Hematopoietic multipotent progenitor cell treated with erythropoietin and hydrocortisone succinate and interleukin-3 and kit ligand, for 8 days (in vitro differentiated cells): ENCODE data around the gene SH3RF2.

Experiments used
- DNase-seq: peaks from one replicate; pipeline ENCODE4 v3.0.0-alpha.2; 2015

The SH3RF2 gene

GRCh38 chr5:146049704-146050026, 113.3 kb downstream of the SH3RF2 start:
- no peak for DNase-seq

- no peak for DNase-seq
These were observed 113.7 kb downstream of the SH3RF2 start for GRCh38 chr5:146050086-146050485.

DNA sequence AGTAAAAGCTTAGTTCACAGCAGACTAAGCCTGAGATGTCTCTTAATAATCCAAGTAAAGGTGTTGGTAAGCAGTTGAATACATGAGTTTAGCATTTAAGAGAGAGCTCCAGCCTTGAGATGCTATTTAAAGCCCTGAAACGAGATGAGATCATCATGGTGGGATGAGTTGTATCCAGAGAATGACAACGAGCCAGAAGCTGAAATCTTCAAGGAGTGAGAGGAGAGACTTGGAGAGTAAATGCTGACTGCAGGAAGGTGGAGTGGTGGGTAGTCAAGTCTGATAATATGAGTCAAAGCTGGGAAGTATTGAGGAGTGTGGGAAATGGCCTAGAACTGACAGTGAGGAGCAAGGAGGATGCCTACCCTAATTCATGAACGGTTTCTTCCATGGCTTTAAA, 115.3 kb downstream of the SH3RF2 start:
- DNase-seq: no peak

DNA sequence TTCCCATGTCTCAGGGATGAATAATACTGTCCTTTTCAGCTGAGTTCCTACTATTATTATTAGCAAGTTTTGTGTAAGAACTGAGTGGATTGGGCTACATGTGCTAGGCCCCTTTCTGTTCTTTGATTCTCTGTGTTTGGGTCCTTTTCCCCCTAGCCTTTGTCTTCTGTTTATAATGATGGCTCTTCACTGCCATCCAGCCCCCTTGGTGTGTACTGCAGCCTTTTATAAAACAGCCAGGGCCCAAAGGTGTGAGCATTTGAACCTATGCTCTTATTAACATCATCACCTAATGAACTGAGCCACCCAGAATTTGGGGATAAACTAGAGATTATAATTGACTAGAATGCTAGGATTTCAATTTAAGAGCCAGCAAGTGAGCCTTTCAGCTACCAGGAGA, 116.4 kb downstream of the SH3RF2 start:
- peak; percentile 40 for DNase-seq

- DNase-seq: no peak
These were observed 119.1 kb downstream of the SH3RF2 start for GRCh38 chr5:146055432-146055831.

GRCh38 chr5:146059460-146060220, 123.3 kb downstream of the SH3RF2 start:
- DNase-seq: no peak

GRCh38 chr5:146060221-146060585, 123.8 kb downstream of the SH3RF2 start:
- DNase-seq: no peak

DNA sequence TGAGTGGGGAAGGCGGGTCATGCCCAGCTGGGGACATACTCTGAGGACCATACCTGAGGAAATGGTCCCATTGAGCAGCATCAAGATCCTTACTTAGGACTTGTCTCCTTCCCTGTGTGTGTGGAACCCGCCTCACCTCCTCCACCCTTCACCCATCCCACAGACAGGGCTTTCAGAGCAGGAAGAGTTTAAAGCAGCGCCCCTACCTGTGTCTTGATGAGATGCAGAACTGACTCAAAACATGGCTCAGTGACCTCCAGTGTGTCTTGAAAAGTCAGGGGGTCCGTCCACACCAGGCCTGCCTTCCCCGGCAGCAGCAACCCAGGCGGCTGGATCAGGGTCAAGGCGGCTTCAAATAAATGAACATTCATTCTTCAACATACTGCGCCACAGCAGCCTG, 130.6 kb downstream of the SH3RF2 start:
- DNase-seq: no peak

DNA sequence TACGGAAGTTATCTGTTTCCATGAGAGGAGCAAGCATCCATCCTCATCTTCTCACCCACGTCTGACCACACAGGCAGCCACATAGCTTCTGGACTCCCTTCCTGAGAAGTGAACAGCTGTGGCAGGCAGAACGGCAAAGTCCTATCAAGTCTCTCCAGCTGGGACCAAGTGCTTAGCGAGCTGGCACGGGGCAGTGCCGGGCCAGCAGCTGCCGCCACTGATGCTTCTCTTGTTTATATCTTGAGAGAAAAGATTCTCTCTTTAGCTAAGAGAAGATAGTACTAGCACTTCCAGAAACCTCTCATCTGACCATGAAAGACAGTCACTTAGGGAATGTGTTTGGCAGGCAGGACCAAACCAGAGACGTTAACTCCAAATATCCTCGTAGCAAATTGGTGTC, 131.8 kb downstream of the SH3RF2 start:
- DNase-seq: no peak

DNA sequence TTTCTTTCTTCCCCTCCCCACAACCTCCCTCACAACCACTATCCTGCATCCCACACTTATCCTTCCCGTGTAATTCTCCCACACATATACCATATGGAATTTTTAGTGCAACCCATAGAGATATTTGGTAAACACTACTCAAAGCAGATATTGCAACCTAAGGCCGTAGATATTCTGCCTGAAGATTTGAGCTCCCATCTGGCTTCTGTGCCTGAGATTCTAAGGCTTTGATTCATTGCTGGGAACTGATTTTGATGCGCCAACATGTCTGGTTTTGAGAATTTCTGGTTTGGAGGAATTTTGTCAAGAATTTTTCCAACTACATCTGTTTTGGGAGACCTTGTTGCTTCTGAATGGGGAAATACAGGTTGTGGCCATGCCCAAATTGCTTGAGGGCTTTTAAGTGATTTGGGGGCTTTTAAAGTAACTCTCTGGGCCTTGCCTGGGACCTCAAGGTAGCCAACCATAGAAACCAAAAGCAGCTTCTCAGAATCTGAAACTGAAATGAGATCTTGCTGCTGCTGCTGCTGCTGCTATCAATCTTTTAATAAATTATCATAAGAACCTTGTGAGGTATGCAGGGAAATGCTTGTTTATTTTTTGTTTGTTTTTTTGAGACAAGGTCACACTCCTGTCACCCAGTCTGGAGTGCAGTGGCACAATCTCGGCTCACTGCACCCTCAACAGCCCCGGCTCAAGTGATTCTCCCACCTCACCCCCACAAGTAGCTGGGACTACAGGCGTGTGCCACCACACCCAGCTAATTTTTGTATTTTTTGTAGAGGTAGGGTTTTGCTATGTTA, 132.8 kb downstream of the SH3RF2 start:
- DNase-seq: no peak

GRCh38 chr5:146069780-146070099, 133.4 kb downstream of the SH3RF2 start:
- no peak for DNase-seq

DNA sequence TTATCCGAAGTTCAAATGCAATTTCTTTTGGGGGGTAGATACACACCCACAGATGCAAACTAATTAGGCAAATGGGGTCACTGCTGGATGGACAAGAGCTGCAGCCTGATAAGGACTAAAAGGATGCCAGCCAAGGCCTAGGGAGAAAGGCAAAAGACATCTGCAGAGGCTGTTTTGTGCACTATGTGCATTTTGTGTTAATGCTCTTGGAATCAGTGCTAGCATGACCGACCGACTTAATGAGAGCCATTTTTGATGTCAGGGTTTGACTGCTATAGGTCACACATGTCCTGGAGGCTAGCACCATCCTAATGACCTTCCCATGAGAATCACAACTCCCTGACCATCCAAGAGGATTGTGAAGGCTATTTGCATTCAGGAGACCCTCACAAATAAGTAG, 134.4 kb downstream of the SH3RF2 start:
- no peak for DNase-seq

GRCh38 chr5:146071171-146071570, 134.8 kb downstream of the SH3RF2 start:
- no peak for DNase-seq

- DNase-seq: no peak
These were observed 136.2 kb downstream of the SH3RF2 start for GRCh38 chr5:146072595-146072994.

GRCh38 chr5:146073239-146073900, 137.0 kb downstream of the SH3RF2 start:
- no peak for DNase-seq

DNA sequence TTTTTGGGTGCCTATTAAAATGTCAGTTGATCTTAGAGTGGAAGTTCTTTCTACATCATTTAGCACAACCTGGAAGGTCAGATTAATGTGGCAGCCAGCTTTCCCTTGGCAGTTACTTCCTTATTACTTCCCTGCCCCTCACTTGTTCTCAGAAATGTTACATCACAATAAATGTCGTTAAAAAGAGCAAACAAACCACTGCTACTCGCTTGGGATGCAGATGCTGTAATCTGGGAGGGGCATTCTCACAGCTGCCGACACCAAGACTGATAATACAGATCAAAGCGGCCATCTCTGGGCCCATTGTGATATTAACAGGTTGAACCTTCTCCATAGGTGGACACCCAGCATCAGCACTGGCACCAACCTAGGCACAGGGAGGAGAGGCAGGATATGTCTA, 139.7 kb downstream of the SH3RF2 start:
- DNase-seq: peak; percentile 49

DNA sequence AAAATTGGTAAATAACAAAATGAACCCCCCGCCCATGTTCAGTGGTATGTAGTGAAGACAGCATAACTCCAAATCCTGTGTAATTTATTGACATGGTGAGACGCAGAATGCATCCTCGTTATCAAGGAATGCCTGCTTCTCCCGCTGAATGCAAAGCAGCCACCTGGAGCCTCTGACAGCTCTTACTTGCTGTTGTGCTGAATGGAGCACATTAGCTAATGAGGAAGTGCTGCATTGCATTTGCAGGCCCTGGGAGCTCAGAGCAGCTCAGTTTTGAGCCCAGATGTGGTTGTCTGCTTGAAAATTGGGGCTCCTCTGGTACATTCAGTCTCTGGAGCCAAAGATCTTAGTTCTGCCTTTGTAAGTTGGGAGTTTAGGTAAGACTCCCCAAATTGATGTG, 140.1 kb downstream of the SH3RF2 start:
- no peak for DNase-seq

GRCh38 chr5:146078566-146078965, 142.2 kb downstream of the SH3RF2 start:
- no peak for DNase-seq

DNA sequence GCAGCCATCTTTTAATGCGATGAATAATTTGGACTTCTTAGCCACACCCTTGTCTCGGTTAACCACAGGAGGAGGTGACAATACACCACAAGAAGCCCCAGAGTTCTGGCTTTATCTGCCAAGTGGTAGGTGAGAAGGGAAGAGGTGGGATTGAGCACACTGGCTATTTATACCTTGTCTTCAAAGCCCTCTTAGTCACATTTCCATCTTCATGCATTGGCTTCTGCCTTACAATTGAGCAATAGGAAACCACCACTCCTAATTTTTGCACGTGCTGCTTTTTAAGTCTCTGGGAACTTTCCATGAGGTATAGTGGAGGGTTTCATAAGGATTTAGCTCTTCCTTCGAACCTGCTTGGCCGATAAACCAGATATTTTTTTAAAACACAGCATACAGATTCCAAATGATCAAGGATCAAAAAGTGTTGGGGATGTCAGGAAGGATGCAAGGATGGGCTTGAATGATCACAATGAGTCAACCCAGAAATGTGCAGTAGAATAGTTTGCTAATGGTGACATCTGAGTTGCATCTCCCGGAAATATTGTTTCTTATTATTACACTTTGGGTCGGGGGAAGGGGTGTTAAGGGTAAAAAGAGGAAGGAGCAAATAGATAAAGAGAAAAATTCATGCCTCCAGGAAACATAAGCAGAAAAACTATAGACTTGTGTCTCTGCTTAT, 143.5 kb downstream of the SH3RF2 start:
- peak; percentile 67 for DNase-seq

GRCh38 chr5:146081556-146081955, 145.2 kb downstream of the SH3RF2 start:
- DNase-seq: no peak

DNA sequence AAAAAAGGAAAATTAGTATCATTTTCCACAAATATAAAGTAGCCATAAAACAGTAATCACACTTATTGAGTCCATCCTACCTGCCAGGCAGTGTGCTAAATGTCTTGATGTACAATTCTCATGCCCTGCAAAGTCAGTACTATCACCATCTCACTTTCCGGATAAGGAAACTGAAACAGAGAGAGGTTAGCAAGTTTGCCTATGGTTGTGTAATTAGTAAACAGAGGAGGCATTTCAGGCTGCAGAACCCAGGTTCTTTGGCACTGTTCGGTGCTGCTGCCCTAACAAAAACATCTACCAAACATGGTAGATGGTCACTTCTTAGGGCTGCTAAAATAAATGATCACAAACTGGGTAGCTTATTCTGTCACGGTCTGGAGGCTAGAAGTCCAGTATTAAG, 146.4 kb downstream of the SH3RF2 start:
- no peak for DNase-seq

DNA sequence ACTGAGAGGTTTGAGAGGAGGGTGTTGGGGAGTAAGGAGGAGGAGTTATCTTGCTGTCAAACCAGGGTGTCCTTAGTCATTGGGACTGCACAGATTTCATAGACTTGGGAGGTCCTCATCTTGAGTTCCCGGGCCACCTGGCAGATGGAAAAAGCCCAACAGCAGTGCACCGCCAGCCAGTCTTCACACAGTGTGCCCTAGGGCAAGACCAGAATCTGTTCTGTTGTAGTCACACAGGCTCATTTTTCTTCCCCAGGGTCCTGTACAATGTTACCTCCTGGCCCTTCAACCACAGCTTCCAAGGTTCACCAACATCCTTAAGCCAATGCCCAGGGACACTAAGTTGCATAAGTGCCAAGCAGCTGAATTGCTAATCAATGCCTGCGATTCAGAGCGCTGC, 148.0 kb downstream of the SH3RF2 start:
- DNase-seq: no peak

DNA sequence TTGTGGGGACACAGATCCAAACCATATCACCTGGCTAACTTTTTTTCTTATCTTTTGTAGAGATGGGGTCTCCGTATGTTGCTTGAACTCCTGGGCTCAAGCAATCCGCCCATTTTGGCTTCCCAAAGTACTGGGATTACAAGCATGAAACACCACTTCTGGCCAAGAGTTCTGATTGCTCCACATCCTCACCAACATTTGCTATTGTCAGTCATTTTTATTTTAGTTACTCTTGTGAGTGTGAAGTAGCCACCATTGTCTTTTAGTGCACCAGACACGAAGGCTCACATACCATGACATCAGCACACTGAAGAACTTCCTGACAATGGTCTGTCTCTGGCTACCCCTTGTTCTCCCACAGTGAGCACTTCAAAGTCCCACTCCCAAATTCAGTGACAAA, 151.7 kb downstream of the SH3RF2 start:
- DNase-seq: no peak

- no peak for DNase-seq
These were observed 152.9 kb downstream of the SH3RF2 start for GRCh38 chr5:146089287-146089686.
